IPS-11a (cell line): ENCODE data around the gene ZC3H7B.
"Not testable (repeated sequence)": the region's sequence is repeated elsewhere in the genome, so short reads cannot be mapped to it uniquely, and the experiment has no call there.

Experiments used
- H3K4me3 ChIP-seq: one replicate; pipeline ENCODE4 v1.5.1; 2013; ENCODE audit warnings: low read depth, low read length, control low read depth

ZC3H7B gene

DNA sequence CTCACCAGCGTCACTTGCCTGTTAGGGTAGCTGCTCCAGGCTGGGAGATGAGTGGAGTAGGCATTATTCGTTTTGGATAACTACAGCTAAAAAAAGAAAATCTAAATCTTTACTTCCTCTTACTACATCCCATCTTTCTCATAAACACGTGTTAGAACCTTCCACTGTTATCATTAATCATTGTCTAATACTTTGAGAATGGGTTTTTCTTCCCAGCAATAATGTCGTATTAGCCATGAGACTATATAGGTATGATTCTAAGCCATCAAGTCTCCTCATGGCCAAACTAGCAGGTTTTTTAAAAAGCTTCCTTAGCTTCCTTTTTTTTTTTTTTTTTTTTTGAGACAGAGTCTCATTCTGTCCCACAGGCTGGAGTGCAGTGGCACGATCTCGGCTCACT is 76.5 kb downstream of the ZC3H7B start:
- H3K4me3 ChIP-seq: no peak overlapping the region

DNA sequence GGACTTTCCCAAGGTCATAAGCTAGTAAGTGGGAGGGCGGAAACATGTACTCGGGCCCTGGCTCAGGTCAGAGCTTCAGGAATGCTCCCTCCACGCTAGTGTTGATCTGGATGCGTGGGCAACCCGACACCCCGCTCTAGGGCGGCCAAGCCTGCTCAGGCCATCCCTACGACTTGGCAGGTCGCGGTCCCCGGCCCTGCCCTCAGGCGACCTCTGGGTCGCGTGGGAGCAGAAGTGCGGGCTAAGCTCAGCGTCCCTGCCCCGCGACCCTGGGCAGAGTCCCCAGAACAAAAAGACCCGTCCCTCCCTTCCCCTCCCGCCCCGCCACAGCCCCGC is 79.6 kb downstream of the ZC3H7B start:
- H3K4me3 ChIP-seq: peak overlapping the region; percentile 50

DNA sequence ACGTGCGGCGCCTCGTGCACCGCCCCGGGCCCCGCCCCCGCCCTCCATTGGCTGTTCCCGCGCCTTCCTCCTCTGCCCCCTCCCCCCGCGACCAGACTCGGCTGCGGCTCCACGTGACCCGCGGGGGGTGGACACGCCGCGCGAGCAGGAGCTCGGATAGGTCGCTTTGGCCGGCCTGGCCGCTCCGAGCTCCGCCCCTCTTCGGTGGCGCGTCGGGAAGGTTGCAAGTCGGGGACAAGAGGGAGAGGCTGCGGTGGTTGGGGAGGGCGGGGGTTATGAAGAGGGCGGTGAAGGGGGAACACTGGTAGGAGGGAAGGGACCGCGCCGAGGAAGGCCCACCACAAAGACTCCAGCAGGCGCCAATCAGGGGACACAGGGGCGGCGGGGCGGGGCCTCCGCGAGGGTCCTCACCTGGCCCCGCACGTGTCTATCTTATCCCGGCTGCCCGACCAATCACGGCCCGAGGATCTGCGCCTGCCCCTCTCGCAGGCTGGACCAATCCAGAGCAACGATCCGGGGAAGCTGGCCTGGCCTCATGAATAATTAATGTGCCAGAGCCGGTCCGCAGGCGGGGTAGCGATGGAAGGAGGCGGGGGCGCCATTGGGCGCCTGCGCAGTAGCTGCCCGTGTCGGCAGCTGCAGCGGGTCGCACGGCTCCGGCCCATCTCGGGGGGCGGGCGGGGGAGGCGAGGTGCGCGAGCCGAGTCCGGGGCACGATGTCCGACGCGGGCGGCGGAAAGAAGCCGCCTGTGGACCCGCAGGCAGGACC is 80.2 kb downstream of the ZC3H7B start, which contains the start of gene TEF:
TSS of gene TEF (plus strand) at position 614 of the 769 bp plus-strand sequence. CDS start at position 717, 103 bp downstream.
- H3K4me3 ChIP-seq: peak within 1 kb of the TSS; percentile 61

DNA sequence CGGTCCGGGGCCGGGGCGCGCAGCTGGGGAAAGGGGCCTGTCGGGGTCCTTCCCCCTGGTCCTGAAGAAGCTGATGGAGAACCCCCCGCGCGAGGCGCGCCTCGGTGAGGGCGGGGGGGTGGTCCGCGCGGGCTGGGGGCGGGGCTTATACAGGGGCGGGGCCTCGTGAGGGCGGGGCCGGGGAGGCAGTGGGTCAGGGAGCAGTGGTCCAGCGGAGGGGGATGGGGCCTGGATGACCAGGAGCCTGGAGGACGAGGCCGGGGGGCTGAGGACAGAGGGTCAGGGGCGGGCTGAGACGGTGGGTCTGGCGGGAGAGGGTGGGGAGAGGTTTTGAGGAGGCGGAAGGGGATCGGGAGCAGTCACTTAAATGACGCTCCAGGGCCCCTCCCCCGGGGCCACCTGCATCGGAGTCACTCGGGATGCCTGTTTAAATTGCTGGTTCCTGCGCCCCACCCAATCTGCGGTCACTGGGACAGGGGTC is 80.8 kb downstream of the ZC3H7B start:
- peak overlapping the region; percentile 61 for H3K4me3 ChIP-seq

DNA sequence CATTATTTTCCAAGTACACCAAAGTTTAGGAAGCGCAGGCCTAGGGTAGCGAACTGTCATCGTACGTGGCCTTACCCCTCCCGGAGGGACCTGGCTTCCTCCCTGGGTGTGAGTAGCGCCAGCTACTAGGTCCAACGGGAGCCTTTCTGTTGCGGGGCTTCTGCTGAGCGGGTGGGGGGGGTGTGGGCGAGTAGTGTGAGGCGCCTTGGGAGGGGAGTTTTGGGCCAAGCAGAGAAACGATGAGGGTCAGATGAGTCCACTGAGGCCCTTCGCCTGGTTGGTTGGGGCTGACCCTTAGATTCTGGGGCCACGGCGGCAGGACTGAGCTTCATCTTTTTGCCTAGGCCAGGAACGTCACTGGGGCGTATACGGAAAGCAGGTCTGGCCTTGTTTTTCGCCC is 81.3 kb downstream of the ZC3H7B start:
- H3K4me3 ChIP-seq: peak overlapping the region; percentile 61

DNA sequence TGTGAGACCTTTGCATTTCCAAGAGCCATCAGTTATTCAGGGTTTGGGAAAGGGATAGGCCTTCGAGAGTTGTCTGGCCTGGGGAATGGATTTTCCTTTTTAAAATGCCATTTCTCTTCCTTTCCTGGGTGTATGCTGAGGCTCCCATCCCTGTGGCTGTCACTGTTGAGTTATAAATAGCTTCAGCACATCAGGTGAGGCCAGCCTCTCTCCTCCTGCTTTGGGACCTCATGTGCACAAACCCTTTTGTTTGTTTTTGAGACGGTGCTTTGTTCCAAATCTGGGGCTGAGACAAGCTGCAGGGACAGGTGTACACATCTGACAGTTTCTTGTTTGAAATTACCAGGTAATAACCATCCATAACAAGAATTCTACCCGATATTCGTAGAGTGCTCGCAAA is 81.8 kb downstream of the ZC3H7B start:
- no peak overlapping the region for H3K4me3 ChIP-seq

DNA sequence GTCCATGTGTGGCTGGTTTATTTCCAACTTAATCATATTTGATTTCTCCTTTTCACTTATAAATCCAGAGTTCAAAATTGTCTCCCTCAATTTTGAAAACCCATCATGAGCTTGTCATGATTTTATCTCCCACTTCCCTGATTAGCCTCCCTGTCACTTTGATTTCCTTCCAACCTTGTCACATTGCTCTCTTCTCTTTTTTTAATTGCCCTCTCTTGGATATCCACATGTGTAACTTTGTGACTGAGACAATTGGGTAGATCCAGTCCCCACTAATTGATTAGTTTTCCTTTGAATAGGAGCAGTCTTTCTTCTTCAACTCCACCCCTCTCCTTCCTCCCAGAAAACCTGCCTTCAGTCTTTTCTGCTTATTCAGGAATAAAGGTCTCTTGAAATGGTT is 82.8 kb downstream of the ZC3H7B start:
- H3K4me3 ChIP-seq: no peak overlapping the region

DNA sequence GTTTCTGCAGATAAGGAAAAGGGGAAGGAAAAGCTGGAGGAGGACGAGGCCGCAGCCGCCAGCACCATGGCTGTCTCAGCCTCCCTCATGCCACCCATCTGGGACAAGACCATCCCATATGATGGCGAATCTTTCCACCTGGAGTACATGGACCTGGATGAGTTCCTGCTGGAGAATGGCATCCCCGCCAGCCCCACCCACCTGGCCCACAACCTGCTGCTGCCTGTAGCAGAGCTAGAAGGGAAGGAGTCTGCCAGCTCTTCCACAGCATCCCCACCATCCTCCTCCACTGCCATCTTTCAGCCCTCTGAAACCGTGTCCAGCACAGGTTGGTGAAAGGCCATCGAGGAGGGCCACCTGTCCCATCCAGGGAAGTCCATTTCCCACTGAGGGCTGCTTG is 86.0 kb downstream of the ZC3H7B start:
- H3K4me3 ChIP-seq: no peak overlapping the region

DNA sequence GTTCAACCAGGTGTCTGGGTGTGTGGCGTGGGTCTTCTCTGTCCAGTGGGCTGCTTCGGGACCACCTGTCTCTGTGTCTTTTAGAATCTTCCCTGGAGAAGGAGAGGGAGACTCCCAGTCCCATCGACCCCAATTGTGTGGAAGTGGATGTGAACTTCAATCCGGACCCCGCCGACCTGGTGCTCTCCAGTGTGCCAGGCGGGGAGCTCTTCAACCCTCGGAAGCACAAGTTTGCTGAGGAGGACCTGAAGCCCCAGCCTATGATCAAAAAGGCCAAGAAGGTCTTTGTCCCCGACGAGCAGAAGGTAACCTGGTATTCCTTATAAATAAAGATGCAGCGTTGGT is 92.7 kb downstream of the ZC3H7B start:
- no peak overlapping the region for H3K4me3 ChIP-seq

DNA sequence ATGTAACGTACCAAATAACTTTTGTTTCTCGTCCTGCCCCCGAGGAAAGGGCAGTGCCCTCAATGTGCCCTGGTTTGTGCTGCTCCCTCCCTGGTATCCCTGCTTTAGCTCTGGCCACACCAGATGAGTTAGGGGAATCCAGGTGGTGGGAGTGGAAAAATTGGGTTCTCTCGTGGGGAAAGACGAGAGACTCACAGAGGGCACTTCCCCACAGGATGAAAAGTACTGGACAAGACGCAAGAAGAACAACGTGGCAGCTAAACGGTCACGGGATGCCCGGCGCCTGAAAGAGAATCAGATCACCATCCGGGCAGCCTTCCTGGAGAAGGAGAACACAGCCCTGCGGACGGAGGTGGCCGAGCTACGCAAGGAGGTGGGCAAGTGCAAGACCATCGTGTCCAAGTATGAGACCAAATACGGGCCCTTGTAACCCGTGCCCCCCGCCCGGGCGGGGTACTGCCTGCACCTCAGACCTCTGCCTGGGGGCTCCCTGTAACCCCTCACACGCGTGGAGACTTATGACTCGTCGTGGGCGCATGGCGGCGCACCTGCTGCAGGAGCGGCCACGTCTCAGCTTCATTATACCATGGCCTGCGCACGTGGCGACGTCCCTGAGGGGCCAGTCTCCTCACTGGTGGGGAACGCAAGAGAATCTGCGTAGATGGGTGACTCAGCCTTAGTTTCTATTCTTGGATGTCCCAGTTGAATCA is 94.4 kb downstream of the ZC3H7B start:
- H3K4me3 ChIP-seq: no peak overlapping the region

DNA sequence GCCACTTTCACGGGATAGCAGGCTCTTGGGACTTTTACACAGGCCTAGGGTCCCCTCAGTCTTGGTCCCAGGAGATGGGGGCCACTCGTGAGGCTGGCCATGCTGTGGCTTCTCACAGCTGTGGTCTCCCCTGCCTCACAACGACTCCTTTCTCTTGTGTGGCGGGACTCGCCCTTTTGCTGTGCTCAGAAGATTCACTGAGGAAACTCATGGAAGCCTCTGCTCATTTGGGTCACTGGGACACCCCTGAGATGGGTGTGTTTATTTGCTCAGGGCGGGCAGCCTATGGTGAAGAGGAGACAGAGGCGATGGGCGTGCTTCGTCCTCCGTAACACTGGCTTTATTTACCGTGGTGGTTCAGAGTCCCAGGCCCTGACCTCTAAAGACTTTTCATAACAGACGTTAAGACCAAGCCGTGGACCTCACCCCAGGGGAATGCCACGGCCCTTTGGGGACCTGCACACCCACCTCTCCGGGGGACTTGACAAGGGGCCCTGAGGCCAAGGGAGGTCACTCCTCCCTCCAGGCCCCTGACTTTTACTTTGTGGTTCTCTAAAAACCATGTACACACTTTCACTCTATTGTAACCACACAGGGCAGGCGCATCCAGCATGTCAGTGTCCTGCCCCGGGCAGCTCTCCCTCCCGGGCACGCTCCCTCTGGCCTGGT is 96.0 kb downstream of the ZC3H7B start:
- H3K4me3 ChIP-seq: no peak overlapping the region

DNA sequence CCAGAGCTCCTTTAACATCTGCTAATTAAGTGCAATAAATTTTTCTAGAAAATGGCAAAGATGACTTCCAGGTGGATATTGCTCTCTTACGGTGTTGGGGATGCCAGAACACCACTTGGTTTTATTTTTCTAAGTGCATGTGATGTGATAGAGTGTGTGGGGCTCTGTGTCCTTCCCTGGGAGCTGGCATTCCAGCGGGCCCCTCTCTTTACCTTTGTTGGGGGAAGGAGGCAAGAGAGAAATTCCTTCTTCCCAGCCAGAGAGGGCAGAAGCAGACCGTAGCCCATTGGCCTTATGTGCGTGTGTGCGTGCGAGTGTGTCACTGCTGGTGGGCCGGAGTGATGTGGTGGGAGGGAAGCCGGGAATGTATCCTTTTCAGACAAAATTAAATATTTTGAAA is 97.6 kb downstream of the ZC3H7B start:
- no peak overlapping the region for H3K4me3 ChIP-seq

DNA sequence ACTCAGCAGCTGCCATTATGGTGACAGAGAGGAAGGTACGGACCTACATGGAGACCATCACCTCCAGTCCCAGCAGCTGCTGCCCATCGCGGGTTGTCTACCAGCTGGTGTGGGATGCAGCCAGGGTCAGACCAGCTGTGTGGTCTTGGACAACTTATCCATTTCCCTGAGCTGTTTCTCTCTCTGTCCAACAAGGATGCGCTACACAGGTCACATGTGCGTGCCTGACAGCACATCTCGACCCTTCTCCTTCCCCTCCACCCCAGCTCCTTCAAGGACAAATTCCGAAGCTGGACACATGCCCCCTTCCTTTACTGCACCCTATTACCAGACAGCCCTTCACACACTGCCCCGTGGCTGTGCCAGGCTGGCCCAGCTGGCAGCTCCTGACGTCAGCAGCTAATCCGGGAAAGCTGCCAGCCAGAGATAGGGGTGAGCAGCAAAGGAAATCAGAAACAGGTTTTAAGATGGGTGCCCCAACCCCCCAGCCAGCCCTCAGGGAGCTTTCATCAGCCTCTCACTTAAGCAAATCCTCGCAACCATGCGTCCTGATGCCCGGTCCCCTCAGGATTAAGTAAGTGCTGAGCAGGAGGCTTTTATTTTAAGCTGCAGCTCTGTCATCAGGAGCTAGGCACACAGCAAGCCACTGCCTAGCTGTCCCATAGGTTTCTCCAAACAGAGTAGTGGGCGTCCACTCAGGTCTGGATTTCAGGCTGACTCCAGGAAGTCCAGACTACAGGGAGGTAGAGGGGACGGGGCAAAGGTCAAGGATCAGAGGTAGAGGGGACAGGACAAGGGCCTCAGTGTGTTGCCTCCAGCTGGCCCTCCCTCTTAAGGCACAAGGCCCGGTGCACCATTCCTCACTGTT is 100.7 kb downstream of the ZC3H7B start:
- no peak overlapping the region for H3K4me3 ChIP-seq

DNA sequence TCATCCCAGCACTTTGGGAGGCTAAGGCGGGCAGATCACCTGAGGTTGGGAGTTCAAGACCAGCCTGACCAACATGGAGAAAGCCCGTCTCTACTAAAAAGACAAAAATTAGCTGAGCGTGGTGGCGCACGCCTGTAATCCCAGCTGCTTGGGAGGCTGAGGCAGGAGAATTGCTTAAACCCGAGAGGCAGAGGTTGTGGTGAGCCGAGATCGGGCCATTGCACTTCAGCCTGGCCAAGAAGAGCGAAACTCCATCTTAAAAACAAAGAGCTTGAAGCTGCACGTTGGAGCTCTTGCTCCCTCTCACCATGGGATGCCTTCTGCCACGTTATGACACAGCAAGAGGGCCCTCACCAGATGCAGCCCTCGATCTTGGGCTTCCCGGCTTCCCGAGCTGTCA is 101.5 kb downstream of the ZC3H7B start:
- H3K4me3 ChIP-seq: not testable (repeated sequence)

DNA sequence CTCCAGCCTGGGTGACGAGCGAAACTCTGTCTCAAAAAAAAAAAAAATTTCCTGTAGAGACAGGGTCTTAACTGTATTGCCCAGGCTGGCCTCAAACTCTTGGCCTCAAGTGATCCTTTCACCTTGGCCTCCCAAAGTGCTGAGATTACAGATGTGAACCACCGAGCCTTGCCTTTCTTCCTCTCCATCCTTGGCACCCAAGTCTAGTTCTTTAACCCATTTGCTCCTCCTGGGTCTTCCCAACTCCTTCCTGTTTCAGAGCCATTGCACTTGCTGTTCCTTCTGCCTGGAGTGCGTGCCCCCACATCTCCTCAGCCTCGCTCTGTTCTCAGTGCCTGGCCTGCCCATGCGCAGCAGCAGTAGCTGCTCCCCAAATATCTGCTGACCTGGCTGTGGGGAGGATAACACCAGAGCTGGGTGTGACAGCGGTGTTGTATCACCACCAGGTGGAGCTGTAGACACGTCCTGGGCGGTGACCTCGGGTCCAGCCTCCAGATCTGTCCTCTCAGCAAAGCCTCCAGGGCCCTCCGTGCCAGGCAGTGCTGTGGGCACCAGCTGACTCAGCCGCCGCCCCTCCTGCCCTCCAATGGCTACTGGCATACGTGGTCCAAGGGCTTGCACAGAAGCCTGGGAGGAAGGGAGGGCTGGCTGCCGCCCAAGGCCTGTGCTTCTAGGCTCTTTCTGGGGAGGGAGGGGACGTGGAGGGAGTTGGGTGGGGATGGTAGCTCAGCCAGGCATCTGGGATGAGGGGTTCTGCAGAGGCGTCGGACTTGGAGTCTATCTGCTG is 102.4 kb downstream of the ZC3H7B start:
- no peak overlapping the region for H3K4me3 ChIP-seq

DNA sequence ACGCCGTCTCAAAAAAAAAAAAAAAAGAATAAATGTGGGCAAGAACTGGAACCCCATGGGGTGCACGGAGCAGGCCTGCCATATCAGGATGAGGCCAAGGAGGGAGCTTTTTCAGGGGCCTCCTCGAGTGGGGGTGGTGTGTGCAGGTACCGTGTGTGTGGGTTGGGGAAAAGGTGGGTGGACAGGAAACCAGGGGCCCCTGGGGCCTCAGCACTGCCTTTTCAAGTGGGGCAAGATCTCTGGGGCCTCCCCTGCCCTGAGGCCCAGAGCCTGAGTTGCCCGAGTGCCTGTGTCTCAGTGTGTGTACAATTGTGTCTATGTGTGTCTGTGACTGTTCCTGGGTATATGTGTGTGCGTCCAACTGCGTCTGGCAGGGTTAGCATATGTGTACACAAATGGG is 104.3 kb downstream of the ZC3H7B start:
- H3K4me3 ChIP-seq: no peak overlapping the region

DNA sequence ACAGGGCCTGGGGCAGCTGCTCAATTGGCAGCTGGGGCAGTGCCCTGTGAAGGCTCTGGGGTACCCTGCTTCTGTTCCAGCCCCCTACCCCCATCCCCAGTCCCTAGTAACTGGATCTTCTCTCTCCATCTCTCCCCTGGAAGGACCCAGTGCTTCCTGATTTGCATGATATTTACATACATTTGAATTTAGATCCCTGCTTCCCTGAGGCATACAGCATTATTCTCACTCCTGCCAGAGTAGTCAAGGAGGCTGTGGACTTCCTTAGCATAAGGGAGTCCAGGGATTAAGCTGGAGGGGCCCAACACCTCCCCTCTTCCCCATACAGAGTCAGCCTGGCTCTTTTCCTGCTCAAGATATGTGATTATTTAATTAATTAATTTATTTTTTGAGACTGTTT is 105.1 kb downstream of the ZC3H7B start:
- H3K4me3 ChIP-seq: no peak overlapping the region

DNA sequence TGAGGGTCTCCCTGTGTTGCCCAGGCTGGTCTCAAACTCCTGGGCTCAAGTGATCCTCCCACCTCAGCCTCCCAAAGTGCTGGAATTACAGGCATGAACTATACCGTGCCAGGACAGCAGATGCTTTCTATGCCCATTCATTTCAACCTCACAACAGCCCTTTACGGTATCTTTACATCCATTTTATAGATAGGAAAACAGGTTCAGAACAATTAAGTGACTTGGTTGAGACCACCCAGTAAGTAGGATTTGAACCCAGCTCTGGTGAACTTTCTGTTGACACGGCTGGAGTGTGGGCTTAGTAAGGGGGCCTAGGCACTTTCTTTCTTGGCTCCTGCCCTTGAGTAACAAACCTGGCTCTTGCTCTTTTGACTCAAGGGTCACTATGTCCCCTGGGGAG is 106.1 kb downstream of the ZC3H7B start:
- H3K4me3 ChIP-seq: no peak overlapping the region

DNA sequence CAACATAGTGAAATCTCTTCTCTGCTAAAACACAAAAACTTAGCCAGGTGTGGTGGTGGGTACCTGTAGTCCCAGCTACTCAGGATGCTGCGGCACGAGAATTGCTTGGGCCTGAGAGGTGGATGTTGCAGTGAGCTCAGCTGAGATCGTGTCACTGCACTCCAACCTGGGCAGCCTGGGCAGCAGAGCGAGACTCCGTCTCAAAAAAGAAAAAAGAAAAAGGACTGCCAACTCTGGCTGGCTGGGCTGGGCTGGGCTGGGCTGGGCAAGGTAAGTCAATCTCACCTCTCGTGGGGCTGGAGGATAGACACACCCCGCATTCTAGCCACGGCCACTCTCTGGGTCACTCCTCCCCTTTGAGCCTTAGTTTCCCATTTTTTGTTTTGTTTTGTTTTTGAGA is 107.3 kb downstream of the ZC3H7B start:
- no peak overlapping the region for H3K4me3 ChIP-seq
